T-cell (primary cell): Measurements from ENCODE around the gene TCN1. TPM values are rescaled to one million over a fixed set of nuclear protein-coding genes. Genes with fewer than 3 reads are reported as not detected.
"Not testable (repeated sequence)": the region's sequence is repeated elsewhere in the genome, so short reads cannot be mapped to it uniquely, and the experiment has no call there.

ENCODE experiments used
- ATAC-seq, 4 experiments: fragments of 200-7000 bp in 3 of 4; fragments of 150-1000 bp in 1 of 4; cut with Tn5 transposase; replicated peaks in 1 of 4; 1 replicate in 3 of 4; 2 replicates in 1 of 4; pipeline ENCODE4 v1.10.0; 2021; ENCODE audit warnings: moderate library complexity in 3 of 4, mild to moderate bottlenecking in 2 of 4, moderate number of reproducible peaks in 1 of 4
- CTCF ChIA-PET, 2 donors: fragments of 300-600 bp; sonication (Branson Sonifier 250); formaldehyde crosslinking; loops; one replicate each; lab custom pipeline; 2022; ENCODE audit warnings: antibody characterized with exemption in 2 of 2; lab: Charles Lee
- POLR2A ChIA-PET, 2 donors: fragments of 300-600 bp; sonication (Branson Sonifier 250); formaldehyde crosslinking; loops; one replicate each; lab custom pipeline; 2022; ENCODE audit warnings: antibody characterized with exemption in 2 of 2; lab: Charles Lee
- DNase-seq, 35 experiments: peaks; one replicate each; pipeline versions ENCODE4 v3.0.0 to v3.0.0-alpha.2; 2013 to 2023
- H3K27ac ChIP-seq: one replicate; pipeline ENCODE4 v1.5.1; 2013; ENCODE audit warnings: low read length
- H3K27me3 ChIP-seq, 2 experiments: replicated peaks in 1 of 2; 1 replicate in 1 of 2; 2 replicates in 1 of 2; pipeline versions ENCODE4 v1.6.1 to v1.7.0; 2013; ENCODE audit warnings: low read length in 1 of 2, mixed read lengths in 1 of 2; ENCODE audit not compliant: control insufficient read depth in 2 of 2, insufficient read depth in 2 of 2; ENCODE audit errors: extremely low read depth in 1 of 2
- H3K36me3 ChIP-seq, 2 donors: 1 replicate in 1 of 2; 2 replicates in 1 of 2; pipeline versions ENCODE4 v1.6.1 to v1.7.0; 2013; ENCODE audit warnings: low read length in 1 of 2; ENCODE audit not compliant: control insufficient read depth in 2 of 2, insufficient read depth in 1 of 2; ENCODE audit errors: extremely low read depth in 1 of 2
- H3K4me1 ChIP-seq, 2 experiments: 1 replicate in 1 of 2; 2 replicates in 1 of 2; pipeline versions ENCODE4 v1.6.1 to v1.7.0; 2013; ENCODE audit warnings: low read length in 2 of 2, mixed read lengths in 1 of 2; ENCODE audit not compliant: insufficient read depth in 2 of 2, control insufficient read depth in 1 of 2; ENCODE audit errors: extremely low read depth in 1 of 2
- H3K4me3 ChIP-seq, 2 donors: 1 replicate in 1 of 2; 2 replicates in 1 of 2; pipeline versions ENCODE4 v1.5.1 to v1.7.0; 2013; ENCODE audit warnings: mild to moderate bottlenecking in 2 of 2, low read length in 1 of 2, moderate library complexity in 1 of 2; ENCODE audit not compliant: control insufficient read depth in 1 of 2; ENCODE audit errors: extremely low read depth in 1 of 2
- H3K9me3 ChIP-seq: 2 replicates; pipeline ENCODE4 v1.7.0; 2013
- H3K27ac Mint-ChIP-seq, 2 donors: one replicate each; pipeline ENCODE4 v1.8.0; 2020 to 2021; ENCODE audit warnings: mild to moderate bottlenecking in 2 of 2, mixed read lengths in 2 of 2
- H3K27me3 Mint-ChIP-seq, 2 donors: one replicate each; pipeline ENCODE4 v1.8.0; 2021 to 2022; ENCODE audit warnings: mixed read lengths in 2 of 2
- H3K36me3 Mint-ChIP-seq: one replicate; pipeline ENCODE4 v1.8.0; 2021; ENCODE audit warnings: mixed read lengths
- H3K4me1 Mint-ChIP-seq, 3 donors: one replicate each; pipeline ENCODE4 v1.8.0; 2020 to 2022; ENCODE audit warnings: mixed read lengths in 3 of 3, mild to moderate bottlenecking in 1 of 3
- H3K4me3 Mint-ChIP-seq, 3 donors: one replicate each; pipeline ENCODE4 v1.8.0; 2020 to 2022; ENCODE audit warnings: mild to moderate bottlenecking in 3 of 3, mixed read lengths in 3 of 3, moderate library complexity in 3 of 3
- H3K9me3 Mint-ChIP-seq, 3 donors: one replicate each; pipeline ENCODE4 v1.8.0; 2020 to 2022; ENCODE audit warnings: mixed read lengths in 3 of 3
- WGBS: methylation state at CpG from one replicate; pipeline ENCODE4 v1.1.5; 2013; ENCODE audit warnings: missing lambda C conversion rate; ENCODE audit not compliant: insufficient coverage; 5-methylcytosine and 5-hydroxymethylcytosine counted together
- total RNA-seq, 35 experiments: library from RNA in 6 of 35; stranded (reverse) in 6 of 35; fragments of 120-200 nt in 1 of 35; gene quantifications; one replicate each; pipeline versions ENCODE4 v1.2.1 to v1.2.4 and lab custom pipeline; 2013 to 2026

The TCN1 gene
- total RNA-seq, 5 donors from 2014 or later (not counting 1 experiment from before 2014, with no cell fraction given), result not detected

GRCh38 chr11:59865031-59865430, 1.3 kb downstream of the TCN1 start:
- ATAC-seq (no peak), DNase-seq (no peak)
- POLR2A ChIA-PET, result no interaction called here
- H3K27ac ChIP-seq, result no peak overlapping the region
- WGBS, result no CpG with 5 or more reads among the region's 1 CpG
- H3K4me3 Mint-ChIP-seq, result no peak overlapping the region
- peaks cover 10 to 17% of the 10 kb centered on the region in 2 donors for H3K27me3 Mint-ChIP-seq
- H3K27me3 ChIP-seq, result peaks cover 0 to 3% of the 10 kb centered on the region in 2 experiments
- no peaks in the 10 kb centered on the region for H3K36me3 ChIP-seq
- peaks cover 0 to 6% (median 0%) of the 10 kb centered on the region in 3 donors for H3K9me3 Mint-ChIP-seq
- H3K36me3 Mint-ChIP-seq, result no peaks in the 10 kb centered on the region
- no peak overlapping the region for H3K4me3 ChIP-seq
- no peak overlapping the region for H3K27ac Mint-ChIP-seq
- no peaks in the 10 kb centered on the region for H3K9me3 ChIP-seq
- H3K4me1 ChIP-seq, result no peaks in the 10 kb centered on the region
- CTCF ChIA-PET, result no interaction called here
- H3K4me1 Mint-ChIP-seq, result no peaks in the 10 kb centered on the region

- 60% methylated on average over 1 of the region's 3 CpGs for WGBS
- no peak overlapping the region for H3K27ac Mint-ChIP-seq
- no peaks in the 10 kb centered on the region for H3K4me1 ChIP-seq
- no peak for ATAC-seq
- no peaks in the 10 kb centered on the region for H3K9me3 ChIP-seq
- no peaks in the 10 kb centered on the region for H3K27me3 ChIP-seq
- CTCF ChIA-PET, result no interaction called here
- H3K4me3 ChIP-seq, result no peak overlapping the region
- DNase-seq, result no peak
- H3K36me3 Mint-ChIP-seq, result no peaks in the 10 kb centered on the region
- H3K27ac ChIP-seq, result no peak overlapping the region
- H3K4me3 Mint-ChIP-seq, result no peak overlapping the region
- H3K4me1 Mint-ChIP-seq, result peaks cover 0 to 20% (median 18%) of the 10 kb centered on the region in 3 donors
- peaks cover 0 to 4% (median 0%) of the 10 kb centered on the region in 3 donors for H3K9me3 Mint-ChIP-seq
- H3K27me3 Mint-ChIP-seq, result peaks cover 9 to 16% of the 10 kb centered on the region in 2 donors
- no peaks in the 10 kb centered on the region for H3K36me3 ChIP-seq
- POLR2A ChIA-PET, result no interaction called here
These were observed 4.0 kb downstream of the TCN1 start for GRCh38 chr11:59862252-59862651.

DNA sequence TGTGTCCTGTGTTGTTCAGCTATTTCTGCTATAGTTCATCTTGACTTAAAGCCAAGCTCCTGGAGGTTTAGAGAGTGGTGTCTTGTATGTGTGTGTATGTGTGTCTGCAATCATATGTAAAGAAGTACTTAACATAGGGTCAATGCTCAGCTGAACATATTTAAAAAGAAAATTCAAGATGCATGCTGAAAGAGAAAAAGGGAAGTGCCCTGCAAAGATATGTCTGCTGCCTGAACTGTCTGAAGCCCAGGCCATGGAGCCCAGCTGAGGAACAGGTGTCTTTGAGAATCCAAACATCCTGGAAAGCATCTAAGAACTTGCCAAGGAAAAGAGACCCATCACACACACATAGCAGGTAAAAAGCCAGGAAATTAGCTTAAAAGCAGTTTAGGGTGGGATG, 6.6 kb downstream of the TCN1 start:
- Histone ChIP-seq H3K27ac (no peak overlapping the region), H3K27me3 (no peaks in the 10 kb centered on the region), H3K4me1 (no peaks in the 10 kb centered on the region), H3K36me3 (no peaks in the 10 kb centered on the region), H3K9me3 (no peaks in the 10 kb centered on the region), H3K4me3 (no peak overlapping the region)
- Mint-ChIP-seq H3K27me3 (peaks cover 0 to 5% of the 10 kb centered on the region in 2 donors), H3K9me3 (no peaks in the 10 kb centered on the region), H3K4me3 (no peak overlapping the region), H3K27ac (no peak overlapping the region), H3K36me3 (no peaks in the 10 kb centered on the region), H3K4me1 (peaks cover 0 to 21% (median 20%) of the 10 kb centered on the region in 3 donors)
- ATAC-seq (no peak), DNase-seq (no peak)
- ChIA-PET CTCF (no interaction called here), POLR2A (interaction anchor here in 1 of 2 donors (0.5 kb wide), 1 partner anchor 242 kb away, joined by 3 read pairs; no protein-coding TSS in a partner anchor)

DNA sequence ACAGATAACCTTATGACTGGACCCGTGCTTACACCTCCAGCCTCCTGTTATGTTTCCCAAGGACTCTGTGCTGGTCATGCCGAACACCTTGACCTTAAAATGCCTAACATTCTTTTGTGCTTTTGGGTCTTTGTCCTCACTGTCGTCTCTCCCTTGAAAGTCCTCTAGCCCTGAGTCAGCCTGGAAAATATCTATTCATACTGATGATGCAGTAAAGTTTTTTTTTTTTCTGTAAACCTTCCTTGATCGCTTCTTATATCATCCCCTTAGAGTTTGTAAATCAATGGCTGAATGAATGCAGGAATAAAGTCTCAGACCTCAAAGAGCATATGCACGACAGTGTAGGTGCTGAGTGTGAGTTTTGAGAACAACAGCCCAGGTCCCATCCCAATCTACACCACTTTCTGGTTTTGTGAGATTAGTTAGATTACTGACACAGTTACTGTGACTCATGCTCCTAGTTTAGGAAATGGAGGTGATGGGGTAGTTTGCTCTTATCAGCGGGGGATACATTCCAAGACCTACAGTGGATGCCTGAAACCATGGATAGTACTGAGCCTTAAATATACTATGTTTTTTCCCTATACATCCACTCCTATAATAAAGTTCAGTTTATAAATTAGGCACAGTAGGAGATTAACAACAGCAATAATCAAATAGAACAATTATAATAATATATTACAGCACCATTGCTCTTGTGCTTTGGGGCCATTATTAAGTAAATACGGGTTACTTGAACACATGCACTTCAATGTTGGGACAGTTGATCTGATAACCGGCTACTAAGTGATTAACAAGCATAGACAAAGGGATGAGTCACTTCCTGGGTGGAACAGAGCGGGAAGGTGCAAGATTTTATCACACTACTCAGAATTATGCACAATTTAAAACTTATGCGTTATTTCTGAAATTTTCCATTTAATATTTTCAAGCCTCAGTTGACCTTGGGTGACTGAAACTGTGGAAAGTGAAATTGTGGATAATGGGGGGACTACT, 8.6 kb downstream of the TCN1 start:
- CTCF ChIA-PET, result no interaction called here
- WGBS, result 100% methylated on average over 1 of the region's 10 CpGs
- Mint-ChIP-seq H3K4me3 (no peak overlapping the region), H3K4me1 (peaks cover 0 to 21% (median 20%) of the 10 kb centered on the region in 3 donors), H3K27ac (peak overlapping the region; percentile 36 to 83), H3K9me3 (no peaks in the 10 kb centered on the region), H3K36me3 (no peaks in the 10 kb centered on the region), H3K27me3 (peaks cover 0 to 5% of the 10 kb centered on the region in 2 donors)
- no peak overlapping the region for H3K27ac ChIP-seq
- H3K36me3 ChIP-seq, result no peaks in the 10 kb centered on the region
- no peaks in the 10 kb centered on the region for H3K27me3 ChIP-seq
- no peak overlapping the region for H3K4me3 ChIP-seq
- no peaks in the 10 kb centered on the region for H3K4me1 ChIP-seq
- peak in 1 of 35 experiments; percentile 27 for DNase-seq
- POLR2A ChIA-PET, result no interaction called here
- H3K9me3 ChIP-seq, result no peaks in the 10 kb centered on the region
- peak in 3 of 4 experiments; percentile 55 to 90 (median 75) for ATAC-seq

DNA sequence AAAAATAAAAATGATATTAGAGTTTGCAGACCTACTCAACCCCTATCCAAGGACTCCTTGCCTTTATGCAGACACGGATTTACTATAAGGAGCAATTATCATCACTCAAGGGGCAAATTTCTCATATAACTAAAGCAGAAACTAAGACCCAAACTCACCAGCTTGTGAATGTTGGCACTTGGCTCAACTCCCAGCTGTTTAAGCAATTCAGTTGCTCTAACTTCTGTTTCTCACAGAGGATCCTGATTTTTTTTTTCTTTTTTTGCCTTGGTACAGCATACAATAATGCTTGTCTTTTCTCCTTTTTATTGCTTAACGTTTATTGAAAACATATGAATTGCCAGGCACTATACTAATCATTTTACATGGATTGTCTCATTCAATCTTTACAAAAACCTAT, 11.4 kb downstream of the TCN1 start:
- ATAC-seq (no peak), DNase-seq (no peak)
- no peaks in the 10 kb centered on the region for H3K4me1 ChIP-seq
- peaks cover 0 to 4% of the 10 kb centered on the region in 2 donors for H3K27me3 Mint-ChIP-seq
- ChIA-PET POLR2A (no interaction called here), CTCF (no interaction called here)
- H3K9me3 ChIP-seq, result no peaks in the 10 kb centered on the region
- H3K36me3 Mint-ChIP-seq, result no peaks in the 10 kb centered on the region
- H3K36me3 ChIP-seq, result no peaks in the 10 kb centered on the region
- no peak overlapping the region for H3K27ac Mint-ChIP-seq
- H3K27me3 ChIP-seq, result no peaks in the 10 kb centered on the region
- H3K4me3 ChIP-seq, result no peak overlapping the region
- no peak overlapping the region for H3K27ac ChIP-seq
- WGBS, result 27% methylated on average over 1 of the region's 2 CpGs
- H3K4me3 Mint-ChIP-seq, result no peak overlapping the region
- peaks cover 0 to 21% (median 20%) of the 10 kb centered on the region in 3 donors for H3K4me1 Mint-ChIP-seq
- no peaks in the 10 kb centered on the region for H3K9me3 Mint-ChIP-seq

GRCh38 chr11:59851416-59851815, 14.9 kb downstream of the TCN1 start:
- CTCF ChIA-PET, DNase-seq, ATAC-seq, H3K27me3 Mint-ChIP-seq, H3K4me3 ChIP-seq, H3K36me3 Mint-ChIP-seq, H3K4me1 Mint-ChIP-seq, H3K27ac Mint-ChIP-seq, H3K4me1 ChIP-seq, H3K27me3 ChIP-seq, H3K4me3 Mint-ChIP-seq, H3K27ac ChIP-seq, H3K9me3 ChIP-seq, H3K9me3 Mint-ChIP-seq, H3K36me3 ChIP-seq: not testable (repeated sequence)
- no CpG with 5 or more reads among the region's 5 CpGs for WGBS
- POLR2A ChIA-PET, result interaction anchor here in 1 of 2 donors (0.6 kb wide), 1 partner anchor 1405 kb away, joined by 3 read pairs; no protein-coding TSS in a partner anchor
